ENCODE results near the gene NSG1.

DNA sequence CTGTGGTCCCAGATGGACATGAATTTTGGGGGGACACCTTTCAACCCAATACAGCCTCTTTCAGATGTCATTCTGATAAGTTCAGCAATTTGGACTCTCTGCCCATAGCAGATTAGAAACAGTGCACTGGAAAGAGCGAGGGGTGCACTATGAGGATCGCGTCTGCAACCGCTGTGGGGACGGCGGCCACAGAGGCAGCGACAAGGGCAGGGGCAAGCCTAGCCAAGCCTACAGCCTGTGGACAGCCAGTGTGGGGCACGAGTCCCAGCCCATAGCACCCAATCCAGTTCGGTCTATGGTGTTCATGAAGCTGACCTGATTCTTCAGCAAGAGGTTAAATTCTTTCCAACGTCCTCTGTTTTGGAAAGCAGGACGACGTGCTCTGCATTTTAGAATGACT lies 9.7 kb upstream of the NSG1 start:
- TF ChIP-seq RAD21 (conservative IDR thresholded peaks at IDR 0.05 in 1 of 2, IDR thresholded peaks at IDR 0.05 in 1 of 2) (no peak), ELK1 (IDR thresholded peaks at IDR 0.05; ENCODE audit: low read depth, low read length) (no peak), ZC3H11A (IDR thresholded peaks at IDR 0.05) (no peak), GATA3 (IDR thresholded peaks at IDR 0.05; ENCODE audit: borderline replicate concordance) (no peak), POLR2A (IDR thresholded peaks at IDR 0.05; ENCODE audit: low read length) (no peak), EP300 (IDR thresholded peaks at IDR 0.05) (no peak), RFX5 (IDR thresholded peaks at IDR 0.05) (no peak), MAX (IDR thresholded peaks at IDR 0.05) (no peak), CHD4 (IDR thresholded peaks at IDR 0.05; ENCODE audit: borderline replicate concordance) (no peak)
- TF ChIP-seq, protein P1, sequence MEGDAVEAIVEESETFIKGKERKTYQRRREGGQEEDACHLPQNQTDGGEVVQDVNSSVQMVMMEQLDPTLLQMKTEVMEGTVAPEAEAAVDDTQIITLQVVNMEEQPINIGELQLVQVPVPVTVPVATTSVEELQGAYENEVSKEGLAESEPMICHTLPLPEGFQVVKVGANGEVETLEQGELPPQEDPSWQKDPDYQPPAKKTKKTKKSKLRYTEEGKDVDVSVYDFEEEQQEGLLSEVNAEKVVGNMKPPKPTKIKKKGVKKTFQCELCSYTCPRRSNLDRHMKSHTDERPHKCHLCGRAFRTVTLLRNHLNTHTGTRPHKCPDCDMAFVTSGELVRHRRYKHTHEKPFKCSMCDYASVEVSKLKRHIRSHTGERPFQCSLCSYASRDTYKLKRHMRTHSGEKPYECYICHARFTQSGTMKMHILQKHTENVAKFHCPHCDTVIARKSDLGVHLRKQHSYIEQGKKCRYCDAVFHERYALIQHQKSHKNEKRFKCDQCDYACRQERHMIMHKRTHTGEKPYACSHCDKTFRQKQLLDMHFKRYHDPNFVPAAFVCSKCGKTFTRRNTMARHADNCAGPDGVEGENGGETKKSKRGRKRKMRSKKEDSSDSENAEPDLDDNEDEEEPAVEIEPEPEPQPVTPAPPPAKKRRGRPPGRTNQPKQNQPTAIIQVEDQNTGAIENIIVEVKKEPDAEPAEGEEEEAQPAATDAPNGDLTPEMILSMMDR (IDR thresholded peaks at IDR 0.05) = no peak
- TF ChIP-seq, protein P2, sequence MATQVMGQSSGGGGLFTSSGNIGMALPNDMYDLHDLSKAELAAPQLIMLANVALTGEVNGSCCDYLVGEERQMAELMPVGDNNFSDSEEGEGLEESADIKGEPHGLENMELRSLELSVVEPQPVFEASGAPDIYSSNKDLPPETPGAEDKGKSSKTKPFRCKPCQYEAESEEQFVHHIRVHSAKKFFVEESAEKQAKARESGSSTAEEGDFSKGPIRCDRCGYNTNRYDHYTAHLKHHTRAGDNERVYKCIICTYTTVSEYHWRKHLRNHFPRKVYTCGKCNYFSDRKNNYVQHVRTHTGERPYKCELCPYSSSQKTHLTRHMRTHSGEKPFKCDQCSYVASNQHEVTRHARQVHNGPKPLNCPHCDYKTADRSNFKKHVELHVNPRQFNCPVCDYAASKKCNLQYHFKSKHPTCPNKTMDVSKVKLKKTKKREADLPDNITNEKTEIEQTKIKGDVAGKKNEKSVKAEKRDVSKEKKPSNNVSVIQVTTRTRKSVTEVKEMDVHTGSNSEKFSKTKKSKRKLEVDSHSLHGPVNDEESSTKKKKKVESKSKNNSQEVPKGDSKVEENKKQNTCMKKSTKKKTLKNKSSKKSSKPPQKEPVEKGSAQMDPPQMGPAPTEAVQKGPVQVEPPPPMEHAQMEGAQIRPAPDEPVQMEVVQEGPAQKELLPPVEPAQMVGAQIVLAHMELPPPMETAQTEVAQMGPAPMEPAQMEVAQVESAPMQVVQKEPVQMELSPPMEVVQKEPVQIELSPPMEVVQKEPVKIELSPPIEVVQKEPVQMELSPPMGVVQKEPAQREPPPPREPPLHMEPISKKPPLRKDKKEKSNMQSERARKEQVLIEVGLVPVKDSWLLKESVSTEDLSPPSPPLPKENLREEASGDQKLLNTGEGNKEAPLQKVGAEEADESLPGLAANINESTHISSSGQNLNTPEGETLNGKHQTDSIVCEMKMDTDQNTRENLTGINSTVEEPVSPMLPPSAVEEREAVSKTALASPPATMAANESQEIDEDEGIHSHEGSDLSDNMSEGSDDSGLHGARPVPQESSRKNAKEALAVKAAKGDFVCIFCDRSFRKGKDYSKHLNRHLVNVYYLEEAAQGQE (IDR thresholded peaks at IDR 0.05) = no peak
- TF ChIP-seq, protein P3, sequence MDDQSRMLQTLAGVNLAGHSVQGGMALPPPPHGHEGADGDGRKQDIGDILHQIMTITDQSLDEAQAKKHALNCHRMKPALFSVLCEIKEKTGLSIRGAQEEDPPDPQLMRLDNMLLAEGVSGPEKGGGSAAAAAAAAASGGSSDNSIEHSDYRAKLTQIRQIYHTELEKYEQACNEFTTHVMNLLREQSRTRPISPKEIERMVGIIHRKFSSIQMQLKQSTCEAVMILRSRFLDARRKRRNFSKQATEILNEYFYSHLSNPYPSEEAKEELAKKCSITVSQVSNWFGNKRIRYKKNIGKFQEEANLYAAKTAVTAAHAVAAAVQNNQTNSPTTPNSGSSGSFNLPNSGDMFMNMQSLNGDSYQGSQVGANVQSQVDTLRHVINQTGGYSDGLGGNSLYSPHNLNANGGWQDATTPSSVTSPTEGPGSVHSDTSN (IDR thresholded peaks at IDR 0.05) = no peak
